Measurements from ENCODE around the gene PLD1.

- TF ChIP-seq POLR2A (IDR thresholded peaks at IDR 0.05) (no peak), CTCF (IDR thresholded peaks at IDR 0.05) (no peak)
These were observed 24.8 kb upstream of the PLD1 start for GRCh38 chr3:171835116-171835515.
